ENCODE measurements around the gene PPT1. TPM values are rescaled to one million over a fixed set of nuclear protein-coding genes. Genes with fewer than 3 reads are reported as not detected.

PPT1 gene
- total and polyA plus RNA-seq, 2 of the 13 experiments (the other 11 are each of a cell fraction or from before 2014, with no cell fraction given), result 129 TPM

DNA sequence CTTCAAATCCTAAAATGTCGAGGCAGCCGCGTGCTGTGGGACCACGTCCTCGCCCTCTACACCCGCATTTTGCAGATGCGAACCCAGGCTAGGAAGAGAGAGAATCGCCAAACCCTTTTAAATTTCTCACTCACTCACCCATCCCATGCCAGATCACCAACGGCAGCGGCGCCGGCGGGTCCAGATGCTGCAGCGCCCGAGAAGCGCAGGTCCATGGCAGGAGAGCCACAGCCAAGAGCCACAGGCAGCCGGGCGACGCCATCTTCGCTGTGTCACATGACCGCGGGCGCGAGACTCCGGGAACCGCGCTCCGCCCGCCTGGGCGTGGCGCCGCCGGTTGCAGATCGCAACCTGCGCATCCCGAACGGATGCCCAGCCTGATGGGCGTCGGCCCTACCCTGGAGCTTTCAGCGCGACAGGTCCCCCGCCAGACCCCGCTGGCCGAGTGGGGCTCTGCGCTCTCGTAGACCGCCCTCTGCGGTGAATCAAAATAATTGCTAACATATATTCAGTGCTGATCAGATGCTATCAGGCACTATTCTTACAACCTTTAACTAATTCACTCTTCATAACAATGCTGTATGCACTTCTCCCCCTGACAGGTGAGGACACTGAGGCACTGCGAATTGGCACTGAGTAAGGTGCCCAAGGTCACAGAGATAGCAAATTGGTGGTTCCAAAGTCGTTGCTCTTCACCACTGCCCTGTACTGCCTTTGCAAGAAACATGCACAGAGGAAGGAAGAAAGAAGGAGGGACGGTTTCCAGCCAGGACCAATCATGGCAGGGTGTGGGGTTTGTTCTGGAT is at the start of gene PPT1 (continued):
- TF ChIP-seq ZNF230 (CRISPR knock-in tag; IDR thresholded peaks at IDR 0.05), result peak; percentile 95
- TF ChIP-seq ZNF747 (CRISPR knock-in tag; IDR thresholded peaks at IDR 0.05; ENCODE audit: borderline replicate concordance), result 0 out of 2 replicates have a peak, but pooled peaks have one; percentile 14
- TF ChIP-seq, protein P1, sequence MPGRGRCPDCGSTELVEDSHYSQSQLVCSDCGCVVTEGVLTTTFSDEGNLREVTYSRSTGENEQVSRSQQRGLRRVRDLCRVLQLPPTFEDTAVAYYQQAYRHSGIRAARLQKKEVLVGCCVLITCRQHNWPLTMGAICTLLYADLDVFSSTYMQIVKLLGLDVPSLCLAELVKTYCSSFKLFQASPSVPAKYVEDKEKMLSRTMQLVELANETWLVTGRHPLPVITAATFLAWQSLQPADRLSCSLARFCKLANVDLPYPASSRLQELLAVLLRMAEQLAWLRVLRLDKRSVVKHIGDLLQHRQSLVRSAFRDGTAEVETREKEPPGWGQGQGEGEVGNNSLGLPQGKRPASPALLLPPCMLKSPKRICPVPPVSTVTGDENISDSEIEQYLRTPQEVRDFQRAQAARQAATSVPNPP (CRISPR knock-in tag; IDR thresholded peaks at IDR 0.05), result no peak; the same call in 1 of the 2 replicates
- TF ChIP-seq KAT8 (CRISPR knock-in tag; IDR thresholded peaks at IDR 0.05), result peak; percentile 97
- TF ChIP-seq BRD4 (CRISPR knock-in tag; IDR thresholded peaks at IDR 0.05), result peak; percentile 84
- peak; percentile 83; the same call in 1 of the 2 replicates for TF ChIP-seq SAFB2 (CRISPR knock-in tag; IDR thresholded peaks at IDR 0.05; ENCODE audit: borderline replicate concordance, low read depth)
- TF ChIP-seq, protein P2, sequence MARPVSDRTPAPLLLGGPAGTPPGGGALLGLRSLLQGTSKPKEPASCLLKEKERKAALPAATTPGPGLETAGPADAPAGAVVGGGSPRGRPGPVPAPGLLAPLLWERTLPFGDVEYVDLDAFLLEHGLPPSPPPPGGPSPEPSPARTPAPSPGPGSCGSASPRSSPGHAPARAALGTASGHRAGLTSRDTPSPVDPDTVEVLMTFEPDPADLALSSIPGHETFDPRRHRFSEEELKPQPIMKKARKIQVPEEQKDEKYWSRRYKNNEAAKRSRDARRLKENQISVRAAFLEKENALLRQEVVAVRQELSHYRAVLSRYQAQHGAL (CRISPR knock-in tag; IDR thresholded peaks at IDR 0.05; ENCODE audit: not compliant biosample characterization), result peak; percentile 45
- peak; percentile 83; the same call in 1 of the 2 replicates for TF ChIP-seq ZNF337 (CRISPR knock-in tag; IDR thresholded peaks at IDR 0.05; ENCODE audit: borderline replicate concordance, low read depth)
- peak; percentile 29; the same call in 1 of the 2 replicates for TF ChIP-seq RCOR2 (CRISPR knock-in tag; IDR thresholded peaks at IDR 0.05)
- TF ChIP-seq BRCA1 (CRISPR knock-in tag; IDR thresholded peaks at IDR 0.05), result peak; percentile 44; the same call in 1 of the 2 replicates
- peak; percentile 91 for TF ChIP-seq HDAC1 (CRISPR knock-in tag; IDR thresholded peaks at IDR 0.05)
- peak; percentile 54; the same call in 1 of the 3 replicates for TF ChIP-seq MXI1 (IDR thresholded peaks at IDR 0.05; ENCODE audit: borderline replicate concordance, low read depth, low read length)
- TF ChIP-seq POLR2AphosphoS2 (IDR thresholded peaks at IDR 0.05; ENCODE audit: low read depth, low read length), result no peak
- TF ChIP-seq, protein P3, sequence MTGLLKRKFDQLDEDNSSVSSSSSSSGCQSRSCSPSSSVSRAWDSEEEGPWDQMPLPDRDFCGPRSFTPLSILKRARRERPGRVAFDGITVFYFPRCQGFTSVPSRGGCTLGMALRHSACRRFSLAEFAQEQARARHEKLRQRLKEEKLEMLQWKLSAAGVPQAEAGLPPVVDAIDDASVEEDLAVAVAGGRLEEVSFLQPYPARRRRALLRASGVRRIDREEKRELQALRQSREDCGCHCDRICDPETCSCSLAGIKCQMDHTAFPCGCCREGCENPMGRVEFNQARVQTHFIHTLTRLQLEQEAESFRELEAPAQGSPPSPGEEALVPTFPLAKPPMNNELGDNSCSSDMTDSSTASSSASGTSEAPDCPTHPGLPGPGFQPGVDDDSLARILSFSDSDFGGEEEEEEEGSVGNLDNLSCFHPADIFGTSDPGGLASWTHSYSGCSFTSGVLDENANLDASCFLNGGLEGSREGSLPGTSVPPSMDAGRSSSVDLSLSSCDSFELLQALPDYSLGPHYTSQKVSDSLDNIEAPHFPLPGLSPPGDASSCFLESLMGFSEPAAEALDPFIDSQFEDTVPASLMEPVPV (CRISPR knock-in tag; IDR thresholded peaks at IDR 0.05), result no peak
- TF ChIP-seq HIVEP1 (CRISPR knock-in tag; IDR thresholded peaks at IDR 0.05), result no peak; the same call in 1 of the 2 replicates
- peak; percentile 83 for TF ChIP-seq SALL1 (CRISPR knock-in tag; IDR thresholded peaks at IDR 0.05)
- TF ChIP-seq, protein P4, sequence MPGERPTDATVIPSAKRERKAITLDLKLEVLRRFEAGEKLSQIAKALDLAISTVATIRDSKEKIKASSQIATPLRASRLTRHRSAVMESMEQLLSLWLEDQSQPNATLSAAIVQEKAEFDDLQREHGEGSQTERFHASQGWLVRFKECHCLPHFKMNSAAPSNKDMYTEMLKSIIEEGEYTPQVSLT (CRISPR knock-in tag; IDR thresholded peaks at IDR 0.05; ENCODE audit: borderline replicate concordance, low read depth), result no peak; the same call in 1 of the 2 replicates
- TF ChIP-seq MTF2 (CRISPR knock-in tag; IDR thresholded peaks at IDR 0.05; ENCODE audit: borderline replicate concordance), result peak; percentile 91; the same call in 1 of the 2 replicates
- TF ChIP-seq, protein P5, sequence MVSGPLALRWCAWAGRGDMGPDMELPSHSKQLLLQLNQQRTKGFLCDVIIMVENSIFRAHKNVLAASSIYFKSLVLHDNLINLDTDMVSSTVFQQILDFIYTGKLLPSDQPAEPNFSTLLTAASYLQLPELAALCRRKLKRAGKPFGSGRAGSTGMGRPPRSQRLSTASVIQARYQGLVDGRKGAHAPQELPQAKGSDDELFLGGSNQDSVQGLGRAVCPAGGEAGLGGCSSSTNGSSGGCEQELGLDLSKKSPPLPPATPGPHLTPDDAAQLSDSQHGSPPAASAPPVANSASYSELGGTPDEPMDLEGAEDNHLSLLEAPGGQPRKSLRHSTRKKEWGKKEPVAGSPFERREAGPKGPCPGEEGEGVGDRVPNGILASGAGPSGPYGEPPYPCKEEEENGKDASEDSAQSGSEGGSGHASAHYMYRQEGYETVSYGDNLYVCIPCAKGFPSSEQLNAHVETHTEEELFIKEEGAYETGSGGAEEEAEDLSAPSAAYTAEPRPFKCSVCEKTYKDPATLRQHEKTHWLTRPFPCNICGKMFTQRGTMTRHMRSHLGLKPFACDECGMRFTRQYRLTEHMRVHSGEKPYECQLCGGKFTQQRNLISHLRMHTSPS (CRISPR knock-in tag; IDR thresholded peaks at IDR 0.05; ENCODE audit: low read depth), result 0 out of 2 replicates have a peak, but pooled peaks have one; percentile 27
- no peak for TF ChIP-seq CCAR2 (optimal IDR thresholded peaks at IDR 0.05; ENCODE audit: low read depth, low read length)
- 0 out of 2 replicates have a peak, but pooled peaks have one; percentile 28 for TF ChIP-seq GLI4 (CRISPR knock-in tag; IDR thresholded peaks at IDR 0.05; ENCODE audit: borderline replicate concordance)
- 0 out of 2 replicates have a peak, but pooled peaks have one; percentile 40 for TF ChIP-seq IRX3 (CRISPR knock-in tag; IDR thresholded peaks at IDR 0.05; ENCODE audit: borderline replicate concordance, low read depth)
